Small intestine (tissue), 7 donors: ENCODE measurements around the gene EPHA2. TPM values are rescaled to one million over a fixed set of nuclear protein-coding genes. Genes with fewer than 3 reads are reported as not detected.

Experiments
- DNase-seq, 2 donors: peaks; one replicate each; pipeline versions ENCODE4 v3.0.0 to v3.0.0-alpha.2; 2013
- FAIRE-seq: peaks from 2 replicates; lab custom pipeline; 2012; peaks lifted over from hg19 to GRCh38; lab: Jason Lieb, UNC
- H3K27ac ChIP-seq, 3 donors: one replicate each; pipeline ENCODE4 v1.5.1; 2013; ENCODE audit warnings: low read length in 2 of 3, mild to moderate bottlenecking in 2 of 3, control low read depth in 1 of 3, inconsistent platforms in 1 of 3, low read depth in 1 of 3, moderate library complexity in 1 of 3
- H3K27me3 ChIP-seq, 3 donors: one replicate each; pipeline ENCODE4 v1.6.1; 2013; ENCODE audit warnings: low read length in 3 of 3, inconsistent platforms in 1 of 3; ENCODE audit not compliant: control insufficient read depth in 3 of 3, insufficient read depth in 3 of 3
- H3K36me3 ChIP-seq, 3 donors: one replicate each; pipeline ENCODE4 v1.6.1; 2013; ENCODE audit warnings: low read length in 3 of 3, inconsistent platforms in 1 of 3, low read depth in 1 of 3, mild to moderate bottlenecking in 1 of 3, moderate library complexity in 1 of 3; ENCODE audit not compliant: control insufficient read depth in 3 of 3, insufficient read depth in 2 of 3
- H3K4me1 ChIP-seq, 3 donors: one replicate each; pipeline ENCODE4 v1.6.1; 2013; ENCODE audit warnings: low read length in 2 of 3, inconsistent platforms in 1 of 3, low read depth in 1 of 3, mild to moderate bottlenecking in 1 of 3, moderate library complexity in 1 of 3; ENCODE audit not compliant: control insufficient read depth in 3 of 3, insufficient read depth in 2 of 3
- H3K4me3 ChIP-seq, 3 donors: one replicate each; pipeline ENCODE4 v1.5.1; 2013; ENCODE audit warnings: low read length in 3 of 3, control low read depth in 1 of 3, inconsistent platforms in 1 of 3, low read depth in 1 of 3, mild to moderate bottlenecking in 1 of 3, moderate library complexity in 1 of 3
- H3K9me3 ChIP-seq, 2 donors: one replicate each; pipeline ENCODE4 v1.6.1; 2013; ENCODE audit warnings: low read depth in 1 of 2, low read length in 1 of 2; ENCODE audit not compliant: control insufficient read depth in 2 of 2, insufficient read depth in 1 of 2
- WGBS, 3 donors: extraction: QIAGEN DNeasy Blood & Tissue Kit; methylation state at CpG; one replicate each; pipeline ENCODE4 v1.1.7; 2013; 5-methylcytosine and 5-hydroxymethylcytosine counted together
- polyA plus RNA-seq, 4 donors: library from polyadenylated mRNA; stranded (reverse) in 3 of 4; unstranded in 1 of 4; fragments of 200-250 nt in 3 of 4; fragments of 120-200 nt in 1 of 4; gene quantifications; one replicate each; pipeline versions ENCODE4 v1.2.1 to v1.2.3, GENCODE V29; 2013
- donor health status: healthy with polysubstance abuse.
- donor health status: control.
- donor health status: control.
- donor health status: Bipolar disorder and iron deficiency.
- donor health status: healthy.

Gene EPHA2
- polyA plus RNA-seq, 4 donors, result 12.7 to 23.8 (median 19.8) TPM

- Histone ChIP-seq H3K36me3 (no peaks in the 10 kb centered on the region), H3K27ac (peak overlapping the region; percentile 29 to 88 (median 80)), H3K4me1 (peaks cover 0 to 18% (median 0%) of the 10 kb centered on the region in 3 donors), H3K9me3 (no peaks in the 10 kb centered on the region), H3K27me3 (no peaks in the 10 kb centered on the region), H3K4me3 (no peak overlapping the region)
- FAIRE-seq, result no peak
- DNase-seq, result peak; percentile 82 to 93
- WGBS, 3 donors, result 7 to 25% (median 24%) methylated on average over 6 of the region's 6 CpGs
These were observed 33.1 kb upstream of the EPHA2 start for GRCh38 chr1:16189003-16189402.

- Histone ChIP-seq H3K36me3 (no peaks in the 10 kb centered on the region), H3K9me3 (no peaks in the 10 kb centered on the region), H3K4me3 (no peak overlapping the region), H3K27me3 (no peaks in the 10 kb centered on the region), H3K27ac (peak overlapping the region in 2 of 3 donors; percentile 8 to 78), H3K4me1 (peaks cover 0 to 18% (median 0%) of the 10 kb centered on the region in 3 donors)
- peak; percentile 74 to 86 for DNase-seq
- WGBS, 3 donors, result 5 to 22% (median 11%) methylated on average over 15 of the region's 15 CpGs
- no peak for FAIRE-seq
These were observed 32.0 kb upstream of the EPHA2 start for GRCh38 chr1:16187748-16188401.

GRCh38 chr1:16186655-16187235, 30.9 kb upstream of the EPHA2 start:
- Histone ChIP-seq H3K27ac (no peak overlapping the region), H3K27me3 (no peaks in the 10 kb centered on the region), H3K9me3 (no peaks in the 10 kb centered on the region), H3K4me3 (no peak overlapping the region), H3K36me3 (no peaks in the 10 kb centered on the region), H3K4me1 (peaks cover 0 to 26% (median 0%) of the 10 kb centered on the region in 3 donors)
- FAIRE-seq (no peak), DNase-seq (peak in 1 of 2 donors; percentile 76)
- 48 to 73% (median 55%) methylated on average over 9 of the region's 9 CpGs for WGBS, 3 donors

- H3K36me3 ChIP-seq, result no peaks in the 10 kb centered on the region
- H3K4me3 ChIP-seq, result no peak overlapping the region
- FAIRE-seq (no peak), DNase-seq (no peak)
- no peaks in the 10 kb centered on the region for H3K9me3 ChIP-seq
- H3K27me3 ChIP-seq, result no peaks in the 10 kb centered on the region
- WGBS, 3 donors, result 79 to 85% (median 84%) methylated on average over 9 to 10 of the region's 10 CpGs
- H3K4me1 ChIP-seq, result peaks cover 0 to 28% (median 0%) of the 10 kb centered on the region in 3 donors
- peak overlapping the region in 1 of 3 donors; percentile 5 for H3K27ac ChIP-seq
These were observed 28.9 kb upstream of the EPHA2 start for GRCh38 chr1:16184557-16185303.

GRCh38 chr1:16183765-16184556, 28.1 kb upstream of the EPHA2 start:
- FAIRE-seq, result no peak
- no peak for DNase-seq
- WGBS, 3 donors, result 70 to 82% (median 77%) methylated on average over 19 of the region's 19 CpGs
- Histone ChIP-seq H3K27me3 (no peaks in the 10 kb centered on the region), H3K4me3 (no peak overlapping the region), H3K4me1 (peaks cover 0 to 26% (median 0%) of the 10 kb centered on the region in 3 donors), H3K27ac (no peak overlapping the region), H3K36me3 (no peaks in the 10 kb centered on the region), H3K9me3 (no peaks in the 10 kb centered on the region)

GRCh38 chr1:16183179-16183578, 27.3 kb upstream of the EPHA2 start:
- FAIRE-seq, result no peak
- Histone ChIP-seq H3K27ac (no peak overlapping the region), H3K36me3 (no peaks in the 10 kb centered on the region), H3K9me3 (no peaks in the 10 kb centered on the region), H3K4me3 (no peak overlapping the region), H3K4me1 (peaks cover 0 to 28% (median 0%) of the 10 kb centered on the region in 3 donors), H3K27me3 (no peaks in the 10 kb centered on the region)
- DNase-seq, result peak in 1 of 2 donors; percentile 64
- 18 to 63% (median 38%) methylated on average over 13 of the region's 13 CpGs for WGBS, 3 donors

- Histone ChIP-seq H3K27ac (peak overlapping the region in 2 of 3 donors; percentile 63 to 92), H3K4me3 (no peak overlapping the region), H3K36me3 (no peaks in the 10 kb centered on the region), H3K9me3 (no peaks in the 10 kb centered on the region), H3K4me1 (peaks cover 0 to 32% (median 0%) of the 10 kb centered on the region in 3 donors), H3K27me3 (no peaks in the 10 kb centered on the region)
- WGBS, 3 donors, result 63 to 79% (median 74%) methylated on average over 17 to 18 of the region's 18 CpGs
- FAIRE-seq (no peak), DNase-seq (peak in 1 of 2 donors; percentile 52)
These were observed 26.2 kb upstream of the EPHA2 start for GRCh38 chr1:16181887-16182719.
